Stimulated activated CD8-positive, alpha-beta memory T cell treated with anti-CD3 and anti-CD28 coated beads, Interleukin-7, amount 100 ng/mL, for 4 hours (primary cell): ENCODE measurements around the gene SERPING1.

Experiments
- DNase-seq, 2 donors: peaks; one replicate each; pipeline ENCODE4 v3.0.0-alpha.2; 2020; ENCODE audit warnings: low read depth in 2 of 2

SERPING1 gene

GRCh38 chr11:57597461-57597915 is at the start of gene SERPING1:
SERPING1 (plus strand) TSS chr11:57597685; CDS start chr11:57598271, 586 bp downstream.
- DNase-seq: no peak

GRCh38 chr11:57547854-57548377 is 49.6 kb upstream of the SERPING1 start:
- no peak for DNase-seq

GRCh38 chr11:57549983-57550382 is 47.5 kb upstream of the SERPING1 start:
- no peak for DNase-seq

GRCh38 chr11:57551941-57552340 is 45.5 kb upstream of the SERPING1 start:
- no peak for DNase-seq

- no peak for DNase-seq
Measured at GRCh38 chr11:57552479-57552878, 45.0 kb upstream of the SERPING1 start.

- no peak for DNase-seq
Measured at GRCh38 chr11:57555393-57555792, 42.1 kb upstream of the SERPING1 start.

- DNase-seq: no peak
Measured at GRCh38 chr11:57556041-57556440, 41.4 kb upstream of the SERPING1 start.

- DNase-seq: no peak
Measured at GRCh38 chr11:57560146-57560545, 37.3 kb upstream of the SERPING1 start.

- no peak for DNase-seq
Measured at GRCh38 chr11:57562596-57562995, 34.9 kb upstream of the SERPING1 start.

- DNase-seq: peak in 1 of 2 donors; percentile 20
Measured at GRCh38 chr11:57566005-57566904, 31.2 kb upstream of the SERPING1 start.

GRCh38 chr11:57566905-57567514 is 30.5 kb upstream of the SERPING1 start:
- peak; percentile 13 to 25 for DNase-seq

GRCh38 chr11:57567515-57568329 is 29.8 kb upstream of the SERPING1 start, which contains the start of gene UBE2L6:
UBE2L6 (minus strand) TSS chr11:57567672; CDS start chr11:57567611, 61 bp downstream.
- peak; percentile 18 to 75 for DNase-seq

- DNase-seq: peak in 1 of 2 donors; percentile 73
Measured at GRCh38 chr11:57568330-57568766, 29.1 kb upstream of the SERPING1 start.

- no peak for DNase-seq
Measured at GRCh38 chr11:57571606-57572005, 25.9 kb upstream of the SERPING1 start.

GRCh38 chr11:57574061-57574460 is 23.4 kb upstream of the SERPING1 start:
- no peak for DNase-seq

GRCh38 chr11:57584341-57584740 is 13.1 kb upstream of the SERPING1 start:
- no peak for DNase-seq

- no peak for DNase-seq
Measured at GRCh38 chr11:57585301-57585700, 12.2 kb upstream of the SERPING1 start.

GRCh38 chr11:57586711-57587245 is 10.7 kb upstream of the SERPING1 start:
- DNase-seq: no peak

GRCh38 chr11:57588046-57588710 is 9.3 kb upstream of the SERPING1 start:
- DNase-seq: no peak

- no peak for DNase-seq
Measured at GRCh38 chr11:57596266-57596885, 1.1 kb upstream of the SERPING1 start.
